GM18511 (cell line): Measurements from ENCODE around the gene RESF1.

Experiments
- ATAC-seq: cut with Tn5 transposase; IDR thresholded peaks from one replicate; pipeline ENCODE4 v1.9.1; 2021; ENCODE audit warnings: mild to moderate bottlenecking, moderate library complexity; ENCODE audit not compliant: unreplicated experiment

Gene RESF1

DNA sequence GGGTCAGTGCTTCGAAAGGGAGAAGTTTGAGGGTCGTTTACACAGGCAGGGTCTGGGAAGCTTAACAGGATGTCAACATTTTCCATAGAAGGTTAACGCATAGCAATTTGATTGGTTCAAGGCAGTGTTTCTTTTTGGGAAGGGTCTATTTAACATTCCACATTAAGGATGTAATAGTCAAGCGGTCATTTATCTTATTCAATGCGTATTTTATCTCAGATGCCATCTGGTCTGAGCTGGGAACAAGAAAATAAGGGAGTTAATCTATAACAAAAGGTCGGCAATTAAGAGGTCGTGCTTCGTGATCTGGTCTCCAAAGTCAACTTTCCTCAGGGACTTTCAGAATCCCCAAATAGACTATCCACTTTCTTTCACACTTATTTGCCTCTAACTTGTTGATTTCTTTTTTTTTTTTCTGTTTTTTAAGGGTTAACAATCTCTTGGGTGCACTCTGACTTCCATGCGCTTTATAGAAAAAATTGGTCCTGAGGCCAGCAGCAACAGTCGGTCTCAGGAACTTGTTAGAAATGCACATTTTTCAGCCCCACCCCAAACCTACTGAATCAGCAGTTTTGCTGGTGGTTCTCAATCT, 550 bp upstream of the RESF1 start:
- ATAC-seq = no peak

DNA sequence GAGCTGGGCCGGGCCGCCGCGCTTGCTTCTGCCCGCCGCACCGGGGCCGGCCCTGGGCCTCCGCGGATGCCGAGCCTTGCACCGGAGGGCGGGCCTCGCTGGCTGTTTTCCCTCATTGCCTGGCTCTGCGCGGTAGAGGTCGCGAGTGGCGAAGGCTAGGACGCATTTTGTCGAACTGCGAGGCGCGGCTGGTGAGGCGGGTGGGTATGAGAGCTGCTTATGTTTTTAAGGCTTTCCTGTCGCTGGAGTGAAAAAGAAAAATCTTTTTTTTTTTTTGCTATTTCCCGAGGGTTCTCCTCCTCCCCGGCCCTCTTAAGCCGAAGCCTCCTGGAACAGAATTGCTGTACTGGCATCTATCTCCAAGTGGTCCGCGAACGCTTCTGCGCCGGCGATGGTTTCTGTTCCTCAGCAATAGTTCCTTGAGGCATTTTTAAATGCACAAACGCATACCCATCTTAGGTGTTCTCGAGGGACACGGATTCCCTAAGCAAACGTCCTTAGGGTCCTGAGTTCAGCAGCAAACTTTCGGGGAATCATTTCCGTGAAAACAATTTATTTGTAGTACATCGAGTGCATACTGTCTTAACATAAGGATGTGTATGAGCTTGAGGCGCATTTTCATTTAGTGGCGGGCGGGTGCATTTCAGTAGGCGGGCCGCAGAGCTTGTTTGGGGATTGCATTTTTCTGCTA, 631 bp downstream of the RESF1 start:
- peak; percentile 49 for ATAC-seq

DNA sequence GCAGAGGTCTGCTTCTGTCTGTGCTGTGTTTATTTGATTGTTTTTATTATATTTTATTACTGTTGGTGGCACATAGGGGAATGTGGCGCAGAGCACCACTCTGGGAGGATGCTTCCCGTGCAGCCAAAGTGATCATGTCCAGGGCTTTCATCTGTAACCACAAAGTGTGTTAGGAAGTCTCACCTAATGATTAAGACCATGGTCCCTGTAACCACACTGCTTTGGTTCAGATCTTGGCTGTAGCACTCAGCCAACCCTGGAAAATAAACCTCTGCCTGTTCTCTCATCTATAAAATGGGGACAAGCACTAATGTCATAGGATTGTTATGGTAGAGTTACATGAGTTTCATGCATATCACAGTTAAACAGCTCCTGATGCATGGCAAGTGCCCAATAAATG, 1.9 kb downstream of the RESF1 start:
- ATAC-seq = no peak

DNA sequence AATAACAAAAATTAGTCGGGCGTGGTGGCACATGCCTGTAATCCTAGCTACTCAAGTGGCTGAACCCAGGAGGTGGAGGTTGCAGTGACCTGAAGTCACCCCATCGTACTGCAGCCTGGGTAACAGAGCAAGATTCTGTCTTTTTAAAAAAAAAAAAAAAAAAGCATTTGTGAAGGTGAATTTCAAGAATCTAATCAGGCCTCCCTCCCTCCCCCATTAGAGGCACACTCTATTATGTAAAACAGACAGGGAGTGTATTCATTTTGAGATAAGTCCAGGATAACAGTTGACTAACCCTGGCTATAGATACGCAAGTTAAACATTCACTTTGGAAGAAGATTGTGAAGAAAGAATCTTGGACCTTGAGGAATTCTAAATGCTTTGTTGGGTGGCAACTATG, 2.9 kb downstream of the RESF1 start:
- no peak for ATAC-seq

DNA sequence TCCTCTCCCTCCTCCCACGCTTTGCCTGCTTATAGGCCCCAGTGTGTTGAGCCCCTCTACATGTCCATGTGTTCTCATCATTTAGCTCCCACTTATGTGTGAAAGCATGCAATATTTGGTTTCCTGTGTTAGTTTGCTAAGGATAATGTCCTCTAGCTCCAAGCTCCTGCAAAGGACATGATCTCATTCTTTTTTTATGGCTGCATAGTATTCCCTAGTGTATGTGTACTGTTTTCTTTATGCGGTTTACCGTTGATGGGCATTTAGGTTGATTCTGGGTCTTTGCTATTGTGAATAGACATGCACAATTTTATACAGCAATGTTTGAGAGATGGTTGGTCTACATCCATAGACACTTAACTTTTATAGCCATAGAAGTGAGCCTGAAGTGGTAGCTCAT, 5.1 kb downstream of the RESF1 start:
- no peak for ATAC-seq

DNA sequence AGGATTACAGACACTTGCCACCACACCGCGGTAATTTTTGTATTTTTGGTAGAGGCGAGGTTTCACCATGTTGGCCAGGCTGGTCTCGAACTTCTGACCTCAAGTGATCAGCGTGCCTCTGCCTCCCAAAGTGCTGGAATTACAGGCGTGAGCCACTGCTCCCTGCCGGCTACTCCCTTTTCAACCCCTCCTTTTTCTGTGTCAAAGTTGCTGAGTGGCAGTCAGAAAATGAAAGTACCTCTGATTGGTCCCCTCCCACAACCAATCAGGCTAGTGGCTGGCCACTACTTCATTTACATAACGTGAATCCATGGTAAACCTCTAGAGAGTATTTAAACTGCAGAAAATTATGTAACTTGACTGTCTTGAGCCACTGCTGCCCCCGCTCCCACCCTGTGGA, 5.9 kb downstream of the RESF1 start:
- ATAC-seq = no peak

DNA sequence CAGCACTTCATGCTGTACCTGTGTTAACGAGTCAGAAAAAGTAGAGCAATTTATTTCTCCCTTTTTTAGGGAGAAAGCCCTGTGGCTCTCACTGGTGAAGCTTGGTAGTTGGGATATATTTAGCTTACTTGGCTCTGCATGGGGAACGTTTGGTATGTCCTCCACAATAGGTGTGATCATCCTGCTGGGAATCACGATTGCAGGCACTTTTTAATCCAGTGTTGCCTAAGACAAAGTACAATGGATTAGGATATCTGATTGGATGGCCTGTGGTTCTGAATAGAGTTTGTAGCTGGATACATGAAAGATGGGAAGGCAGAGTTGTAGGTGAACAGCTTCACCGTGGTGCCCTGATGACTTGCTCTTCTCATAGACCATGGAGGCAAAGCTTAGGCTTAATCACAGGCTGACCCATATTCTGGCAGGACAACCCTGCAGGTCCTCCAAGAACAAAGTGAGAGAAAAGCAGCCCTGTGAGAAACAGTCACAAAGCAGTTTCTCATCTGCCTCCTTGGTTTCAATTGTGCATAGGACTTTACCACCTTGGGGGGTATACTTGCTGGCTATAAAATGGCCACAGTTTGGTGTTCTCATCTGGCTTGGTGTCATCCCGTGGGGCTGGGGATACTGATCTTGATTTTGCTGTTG, 7.5 kb downstream of the RESF1 start:
- no peak for ATAC-seq

DNA sequence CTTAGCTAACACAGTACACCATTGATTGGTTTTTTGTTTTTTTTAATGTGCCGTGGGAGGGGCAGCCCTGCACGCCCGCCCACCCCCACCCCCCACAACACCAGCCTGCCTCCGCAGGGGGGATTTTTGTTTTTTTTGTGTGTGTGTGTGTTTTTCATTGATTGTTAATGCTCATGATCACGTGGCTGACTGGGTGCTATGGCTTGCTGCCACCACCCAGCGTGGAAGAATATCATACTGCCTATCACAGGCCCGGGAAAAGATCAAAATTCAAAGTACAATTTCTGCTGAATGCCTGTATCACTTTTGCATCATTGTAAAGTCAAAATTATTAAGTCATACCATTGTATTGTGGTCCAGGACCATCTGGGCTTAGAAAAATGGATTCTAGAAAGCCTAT, 8.3 kb downstream of the RESF1 start:
- ATAC-seq = no peak

DNA sequence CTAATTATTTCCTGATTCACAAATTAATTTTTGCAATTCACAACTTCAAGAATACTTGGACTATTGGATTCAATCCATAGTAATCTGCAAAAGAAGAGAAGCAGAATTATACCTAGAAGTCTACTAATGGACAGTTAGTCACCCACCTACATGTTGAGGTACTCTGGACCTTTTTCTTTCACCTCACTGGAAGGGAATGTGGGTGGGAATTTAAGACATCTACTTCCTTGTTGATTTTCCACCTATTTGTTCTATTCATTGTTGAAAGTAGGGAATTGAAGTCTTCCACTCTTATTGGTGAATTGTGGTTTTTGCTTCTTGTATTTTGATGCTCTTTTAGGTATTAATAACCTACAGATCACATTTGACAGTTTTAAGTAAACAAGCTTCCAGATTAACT, 11.0 kb downstream of the RESF1 start:
- ATAC-seq = no peak

DNA sequence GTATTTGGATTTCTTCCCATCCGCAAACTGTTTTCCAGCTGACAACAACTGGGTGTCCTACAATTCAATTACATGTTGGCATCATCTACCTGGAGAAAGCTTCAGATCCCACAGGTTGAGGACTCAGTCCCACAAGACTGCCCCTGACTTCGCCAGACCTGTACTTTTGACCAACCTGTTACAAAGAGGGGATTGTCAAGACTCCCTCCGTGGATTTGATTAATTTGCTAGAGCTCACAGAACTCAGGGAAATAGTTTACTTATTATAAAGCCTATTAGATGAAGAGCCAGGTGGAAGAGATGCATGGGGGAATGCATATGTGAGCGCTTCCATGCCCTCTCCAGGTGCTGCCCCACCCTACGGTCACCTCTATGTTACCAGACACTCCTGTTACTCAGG, 14.6 kb downstream of the RESF1 start:
- no peak for ATAC-seq

DNA sequence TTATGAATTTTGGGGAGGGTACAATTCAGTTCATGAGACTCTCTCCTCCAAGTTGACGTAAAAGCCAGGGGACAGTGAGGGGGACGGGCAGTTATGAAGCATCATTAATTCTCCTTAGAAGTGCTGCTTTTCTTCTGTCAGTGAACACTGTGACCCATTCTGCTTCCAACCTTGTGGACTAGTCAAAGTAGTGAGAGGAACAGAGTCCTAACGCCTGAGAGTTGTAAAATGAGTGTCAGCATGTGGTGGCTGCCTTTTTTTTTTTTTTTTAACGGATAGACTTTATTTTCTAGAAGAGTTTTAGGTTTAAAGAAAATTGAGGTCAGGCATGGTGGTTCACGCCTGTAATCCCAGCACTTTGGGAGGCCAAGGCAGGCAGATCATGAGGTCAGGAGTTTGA, 15.5 kb downstream of the RESF1 start:
- ATAC-seq = no peak

DNA sequence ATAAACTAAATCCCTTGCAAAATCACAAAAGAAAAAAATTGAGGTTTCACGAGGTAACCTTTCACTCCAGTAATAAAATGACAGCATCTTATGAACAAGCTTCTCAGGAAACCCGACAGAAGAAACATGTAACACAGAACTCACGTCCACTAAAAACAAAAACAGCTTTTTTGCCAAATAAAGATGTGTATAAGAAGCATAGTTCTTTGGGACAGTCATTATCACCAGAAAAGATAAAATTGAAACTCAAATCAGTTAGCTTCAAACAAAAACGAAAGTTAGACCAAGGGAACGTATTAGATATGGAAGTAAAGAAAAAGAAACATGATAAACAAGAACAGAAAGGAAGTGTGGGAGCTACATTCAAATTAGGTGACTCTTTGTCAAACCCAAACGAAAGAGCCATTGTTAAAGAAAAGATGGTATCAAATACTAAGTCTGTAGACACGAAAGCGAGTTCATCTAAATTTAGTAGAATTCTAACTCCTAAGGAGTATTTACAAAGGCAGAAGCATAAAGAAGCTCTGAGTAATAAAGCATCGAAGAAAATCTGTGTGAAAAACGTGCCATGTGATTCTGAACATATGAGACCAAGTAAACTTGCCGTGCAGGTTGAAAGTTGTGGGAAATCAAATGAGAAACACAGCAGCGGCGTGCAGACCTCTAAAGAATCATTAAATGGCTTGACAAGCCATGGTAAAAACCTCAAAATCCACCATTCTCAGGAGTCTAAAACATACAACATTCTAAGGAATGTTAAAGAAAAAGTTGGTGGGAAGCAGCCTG, 25.8 kb downstream of the RESF1 start:
- no peak for ATAC-seq

DNA sequence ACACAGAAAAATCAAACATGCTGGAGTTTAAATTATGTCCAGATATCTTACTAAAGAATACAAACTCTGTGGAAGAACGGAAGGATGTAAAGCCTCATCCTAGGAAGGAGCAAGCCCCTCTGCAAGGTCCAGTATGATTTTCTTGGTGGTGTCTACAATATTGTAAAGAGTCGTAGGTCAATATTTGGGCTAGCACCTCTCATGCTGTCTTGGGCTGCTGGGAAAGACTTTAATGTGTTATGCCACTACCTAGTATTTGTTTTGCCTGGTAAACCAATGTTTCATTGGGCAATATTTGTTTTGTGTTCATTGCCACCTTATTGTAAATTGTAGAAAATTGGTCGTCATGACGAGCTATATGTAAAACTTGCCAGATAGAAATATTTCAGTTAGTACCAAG, 26.6 kb downstream of the RESF1 start:
- ATAC-seq = no peak

DNA sequence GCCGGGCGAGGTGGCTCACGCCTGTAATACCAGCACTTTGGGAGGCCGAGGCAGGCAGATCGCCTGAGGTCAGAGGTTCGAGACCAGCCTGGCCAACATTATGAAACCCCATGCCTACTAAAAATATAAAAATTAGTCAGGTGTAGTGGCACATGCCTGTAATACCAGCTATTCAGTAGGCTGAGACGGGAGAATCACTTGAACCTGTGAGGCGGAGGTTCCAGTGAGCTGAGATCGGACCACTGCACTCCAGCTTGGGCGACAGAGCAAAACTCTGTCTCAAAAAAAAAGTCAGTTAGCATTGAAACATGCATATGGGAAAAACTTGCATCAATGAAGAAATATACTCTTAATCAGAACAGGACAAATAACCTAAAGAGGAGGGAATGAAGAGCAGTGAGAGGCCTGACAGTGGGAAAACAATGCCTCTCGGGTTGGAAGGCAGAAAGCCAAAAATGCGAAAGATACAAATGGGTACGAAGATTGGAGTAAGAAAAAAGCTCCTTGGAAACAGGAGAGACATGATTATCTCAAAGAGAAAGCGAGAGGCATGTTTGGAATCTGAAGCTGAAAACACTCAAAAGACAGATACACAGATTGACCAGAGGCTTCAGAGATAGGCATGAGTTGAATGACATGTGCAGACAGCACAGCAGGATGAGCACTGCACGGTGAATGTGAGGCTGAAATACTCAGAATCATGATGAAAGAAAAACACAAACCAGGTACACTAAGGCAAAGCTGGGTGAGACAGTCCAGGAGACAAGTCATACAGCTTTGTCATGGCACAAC, 30.6 kb downstream of the RESF1 start:
- no peak for ATAC-seq

DNA sequence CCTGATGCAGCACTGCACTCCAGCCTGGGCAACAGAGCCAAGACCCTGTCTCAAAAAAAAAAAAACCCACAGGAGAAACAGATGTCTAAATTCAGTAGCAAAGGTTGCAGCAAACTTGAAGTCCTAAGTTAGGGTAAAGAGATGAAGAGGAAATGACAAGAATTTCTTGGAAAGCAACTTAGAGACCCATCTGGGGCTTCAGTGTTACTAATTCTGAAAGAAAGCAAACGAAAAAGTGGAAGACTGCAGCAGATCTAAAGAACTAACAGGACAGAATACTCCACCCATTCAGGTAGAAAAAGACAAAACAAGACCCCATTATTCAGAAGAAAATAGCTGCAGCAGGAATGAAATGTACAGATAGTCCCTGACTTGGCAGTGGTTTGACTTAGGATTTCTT, 31.9 kb downstream of the RESF1 start:
- ATAC-seq = no peak

DNA sequence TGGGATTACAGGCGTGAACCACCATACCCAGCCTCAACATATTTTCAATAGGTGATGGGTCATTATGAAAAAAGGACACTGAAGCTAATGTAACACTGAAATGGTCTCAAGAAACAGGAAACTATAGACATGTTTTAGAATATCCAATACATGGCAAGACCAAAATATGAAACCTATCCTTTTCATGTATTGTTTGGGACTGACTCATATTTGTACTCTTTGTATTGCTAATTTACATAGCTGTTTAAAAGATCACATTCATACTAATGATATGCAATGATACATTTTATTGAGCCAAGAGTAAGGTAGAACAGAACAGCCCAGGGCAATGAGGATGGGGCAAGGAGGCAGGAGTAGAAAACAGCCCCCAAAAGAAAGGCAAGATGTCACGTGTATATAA, 32.6 kb downstream of the RESF1 start:
- ATAC-seq = no peak

DNA sequence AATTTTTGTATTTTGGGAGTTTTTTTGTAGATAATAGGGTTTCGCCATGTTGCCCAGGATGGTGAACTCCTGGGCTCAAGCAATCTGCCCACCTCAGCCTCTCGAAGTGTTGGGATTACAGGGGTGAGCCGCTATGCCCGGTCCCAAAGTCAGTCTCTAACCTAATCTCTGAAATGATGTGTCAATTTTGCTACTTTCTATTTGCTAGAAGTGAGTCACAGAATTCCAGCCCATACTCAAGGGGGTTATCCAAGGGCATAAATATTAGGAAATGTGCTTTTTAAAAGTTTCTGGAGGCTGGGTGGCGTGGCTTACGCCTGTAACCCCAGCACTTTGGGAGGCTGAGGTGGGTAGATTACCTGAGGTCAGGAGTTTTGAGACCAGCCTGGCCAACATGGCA, 40.5 kb downstream of the RESF1 start:
- no peak for ATAC-seq

DNA sequence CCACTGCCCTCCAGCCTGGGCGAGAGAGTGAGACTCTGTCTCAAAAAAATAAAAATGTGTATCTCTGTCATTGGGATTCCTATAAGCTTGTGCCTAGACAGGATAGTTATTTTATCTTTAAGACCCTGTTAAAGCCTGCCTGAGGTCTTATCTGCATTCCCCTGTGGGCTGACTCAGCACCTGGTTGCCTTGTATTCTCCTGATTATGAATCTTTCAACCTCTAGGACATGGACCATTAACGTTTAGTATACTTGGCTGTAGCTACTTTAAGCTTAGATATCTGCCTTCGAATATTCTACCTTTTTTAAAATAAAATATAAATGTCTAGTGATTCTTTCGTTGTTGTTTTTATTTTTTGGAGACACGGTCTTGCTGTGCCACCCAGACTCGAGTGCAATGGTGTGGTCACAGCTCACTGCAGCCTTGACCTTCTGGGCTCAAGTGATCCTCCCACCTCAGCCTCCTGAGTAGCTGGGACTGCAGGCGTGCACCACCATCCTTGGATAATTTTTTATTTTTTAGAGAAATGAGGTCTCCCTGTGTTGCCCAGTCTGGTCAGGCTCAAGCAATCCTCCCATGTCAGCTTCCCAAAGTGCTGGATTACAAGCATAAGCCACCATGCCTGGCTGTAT, 41.3 kb downstream of the RESF1 start:
- no peak for ATAC-seq

DNA sequence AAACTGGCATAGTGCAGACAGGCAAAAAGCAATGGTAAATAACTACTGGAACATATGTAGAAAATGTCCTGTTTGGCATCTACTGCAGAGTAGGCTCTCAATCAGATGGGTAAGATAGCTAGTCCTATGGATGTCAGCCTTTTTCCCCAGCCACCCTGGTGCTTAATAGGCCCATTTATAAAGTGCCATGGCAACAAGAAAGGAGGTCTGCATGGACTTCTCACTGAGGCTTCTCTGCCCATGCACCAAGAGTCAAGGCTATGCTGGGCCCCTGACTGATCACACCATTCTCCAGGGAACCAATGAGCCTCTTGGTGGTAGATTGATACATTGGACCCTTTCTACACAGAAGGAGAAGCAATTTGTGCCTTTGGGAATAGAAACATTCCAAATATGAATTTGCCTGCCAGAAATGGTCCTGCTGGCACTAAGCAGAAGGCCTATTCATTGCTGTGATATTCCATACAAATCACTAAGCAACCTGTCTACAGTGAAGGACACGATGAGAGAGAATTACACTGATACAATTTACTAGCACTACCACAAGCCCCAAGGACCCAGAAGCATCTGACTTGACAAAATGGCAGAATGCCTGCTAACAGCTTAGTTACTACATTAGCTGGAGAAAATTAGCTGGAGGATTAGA, 43.8 kb downstream of the RESF1 start:
- ATAC-seq = no peak

DNA sequence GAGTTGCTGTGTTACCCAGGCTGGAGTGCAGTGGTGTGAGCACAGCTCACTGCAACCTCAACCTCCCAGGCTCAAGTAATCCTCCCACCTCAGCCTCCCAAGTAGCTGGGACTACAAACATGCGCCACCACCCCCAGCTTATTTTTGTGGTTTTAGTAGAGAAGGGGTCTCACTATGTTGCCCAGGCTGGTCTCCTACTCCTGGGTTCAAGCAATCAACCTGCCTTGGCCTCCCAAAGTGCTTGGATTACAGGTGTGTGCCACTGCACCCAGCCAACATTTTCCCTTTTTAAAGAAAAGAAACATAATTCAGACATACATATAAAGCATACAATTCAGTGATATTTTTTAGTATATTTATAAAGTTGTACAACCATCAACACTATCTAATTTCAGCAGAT, 44.4 kb downstream of the RESF1 start:
- no peak for ATAC-seq
